HL-60 (cell line): ENCODE measurements around the gene HYDIN.
"Not testable (repeated sequence)": the region's sequence is repeated elsewhere in the genome, so short reads cannot be mapped to it uniquely, and the experiment has no call there.

Experiments
- DNase-seq, 2 experiments: peaks; one replicate each; pipeline ENCODE4 v3.0.0-alpha.2; 2010 to 2020; ENCODE audit warnings: low read depth in 1 of 2, low spot score in 1 of 2
- H3K27ac ChIP-seq: fragments of 250-450 bp; sonication (Bioruptor Pico); replicated peaks from 2 replicates; pipeline ENCODE4 v1.5.1; 2020; ENCODE audit warnings: mild to moderate bottlenecking, moderate library complexity
- H3K27me3 ChIP-seq: fragments of 250-450 bp; sonication (Bioruptor Pico); 2 replicates; pipeline ENCODE4 v1.5.1; 2021; ENCODE audit warnings: mild to moderate bottlenecking, moderate library complexity; ENCODE audit not compliant: insufficient read depth, poor library complexity, severe bottlenecking
- H3K4me3 ChIP-seq: replicated peaks from 2 replicates; pipeline ENCODE4 v1.5.1; 2011; ENCODE audit warnings: mild to moderate bottlenecking, control low read depth, low read length; ENCODE audit not compliant: insufficient read depth

The HYDIN gene

GRCh38 chr16:71028032-71028727 lies 202.3 kb downstream of the HYDIN start:
- not testable (repeated sequence) for DNase-seq, H3K4me3 ChIP-seq, H3K27ac ChIP-seq, H3K27me3 ChIP-seq

GRCh38 chr16:71027511-71027910 lies 203.0 kb downstream of the HYDIN start:
- not testable (repeated sequence) for H3K27me3 ChIP-seq, DNase-seq, H3K4me3 ChIP-seq, H3K27ac ChIP-seq

GRCh38 chr16:71023851-71024439 lies 206.6 kb downstream of the HYDIN start:
- not testable (repeated sequence) for H3K27me3 ChIP-seq, H3K27ac ChIP-seq, H3K4me3 ChIP-seq, DNase-seq

- DNase-seq, H3K4me3 ChIP-seq, H3K27me3 ChIP-seq, H3K27ac ChIP-seq: not testable (repeated sequence)
These were observed 208.5 kb downstream of the HYDIN start for GRCh38 chr16:71021961-71022537.

- H3K4me3 ChIP-seq, H3K27ac ChIP-seq, DNase-seq: not testable (repeated sequence)
These were observed 211.3 kb downstream of the HYDIN start for GRCh38 chr16:71019067-71019682.

GRCh38 chr16:71015419-71015818 lies 215.1 kb downstream of the HYDIN start:
- H3K27me3 ChIP-seq, DNase-seq, H3K4me3 ChIP-seq, H3K27ac ChIP-seq: not testable (repeated sequence)

More at GRCh38 chr16:71019067-71019682, 211.3 kb downstream of the HYDIN start:
- H3K27me3 ChIP-seq: not testable (repeated sequence)

- H3K27me3 ChIP-seq, H3K27ac ChIP-seq, DNase-seq, H3K4me3 ChIP-seq: not testable (repeated sequence)
These were observed 220.9 kb downstream of the HYDIN start for GRCh38 chr16:71009440-71010223.

GRCh38 chr16:71006516-71006915 lies 224.0 kb downstream of the HYDIN start:
- not testable (repeated sequence) for H3K27me3 ChIP-seq, H3K27ac ChIP-seq, DNase-seq, H3K4me3 ChIP-seq

- not testable (repeated sequence) for H3K27me3 ChIP-seq, DNase-seq, H3K4me3 ChIP-seq, H3K27ac ChIP-seq
These were observed 230.8 kb downstream of the HYDIN start for GRCh38 chr16:70999735-71000134.

- not testable (repeated sequence) for DNase-seq, H3K27ac ChIP-seq, H3K27me3 ChIP-seq, H3K4me3 ChIP-seq
These were observed 234.7 kb downstream of the HYDIN start for GRCh38 chr16:70995799-70996198.

- not testable (repeated sequence) for H3K27me3 ChIP-seq, DNase-seq, H3K4me3 ChIP-seq, H3K27ac ChIP-seq
These were observed 238.0 kb downstream of the HYDIN start for GRCh38 chr16:70992511-70992910.

GRCh38 chr16:70987019-70987715 lies 243.4 kb downstream of the HYDIN start:
- H3K27me3 ChIP-seq, H3K4me3 ChIP-seq, DNase-seq, H3K27ac ChIP-seq: not testable (repeated sequence)

GRCh38 chr16:70984675-70985074 lies 245.8 kb downstream of the HYDIN start:
- not testable (repeated sequence) for H3K4me3 ChIP-seq, H3K27ac ChIP-seq, DNase-seq, H3K27me3 ChIP-seq

GRCh38 chr16:70968332-70968731 lies 262.2 kb downstream of the HYDIN start:
- not testable (repeated sequence) for DNase-seq, H3K27me3 ChIP-seq, H3K4me3 ChIP-seq, H3K27ac ChIP-seq
